Measurements from ENCODE around the gene LDLRAD2.
"Not testable (repeated sequence)": the region's sequence is repeated elsewhere in the genome, so short reads cannot be mapped to it uniquely, and the experiment has no call there.

Gene LDLRAD2

GRCh38 chr1:21825393-21825792 is 13.3 kb downstream of the LDLRAD2 start:
- no peak overlapping the region for H3K27ac ChIP-seq (ENCODE audit: low read depth, low read length)
- H3K4me3 ChIP-seq (ENCODE audit: low read length) = no peak overlapping the region
- WGBS = 91% methylated on average over 6 of the region's 7 CpGs
- H3K4me1 ChIP-seq (ENCODE audit: insufficient read depth, low read length) = no peaks in the 10 kb centered on the region
- peaks cover 55% of the 10 kb centered on the region for H3K36me3 ChIP-seq (ENCODE audit: insufficient read depth, low read length)
- H3K9me3 ChIP-seq (ENCODE audit: insufficient read depth, low read depth, low read length) = no peaks in the 10 kb centered on the region
- no peak overlapping the region for H3K9ac ChIP-seq (ENCODE audit: low read depth, low read length)
- H3K27me3 ChIP-seq (ENCODE audit: insufficient read depth, low read length) = no peaks in the 10 kb centered on the region

GRCh38 chr1:21826694-21827093 is 14.6 kb downstream of the LDLRAD2 start:
- 97% methylated on average over 10 of the region's 10 CpGs for WGBS
- not testable (repeated sequence) for H3K9me3 ChIP-seq (ENCODE audit: insufficient read depth, low read depth, low read length); H3K4me1 ChIP-seq (ENCODE audit: insufficient read depth, low read length); H3K9ac ChIP-seq (ENCODE audit: low read depth, low read length); H3K4me3 ChIP-seq (ENCODE audit: low read length); H3K27me3 ChIP-seq (ENCODE audit: insufficient read depth, low read length); H3K27ac ChIP-seq (ENCODE audit: low read depth, low read length)
- H3K36me3 ChIP-seq (ENCODE audit: insufficient read depth, low read length) = peaks cover 66% of the 10 kb centered on the region

GRCh38 chr1:21827141-21827679 is 15.1 kb downstream of the LDLRAD2 start:
- no peak overlapping the region for H3K27ac ChIP-seq (ENCODE audit: low read depth, low read length)
- 100% methylated on average over 3 of the region's 5 CpGs for WGBS
- peaks cover 67% of the 10 kb centered on the region for H3K36me3 ChIP-seq (ENCODE audit: insufficient read depth, low read length)
- no peaks in the 10 kb centered on the region for H3K9me3 ChIP-seq (ENCODE audit: insufficient read depth, low read depth, low read length)
- H3K4me3 ChIP-seq (ENCODE audit: low read length) = no peak overlapping the region
- H3K4me1 ChIP-seq (ENCODE audit: insufficient read depth, low read length) = no peaks in the 10 kb centered on the region
- H3K27me3 ChIP-seq (ENCODE audit: insufficient read depth, low read length) = no peaks in the 10 kb centered on the region
- no peak overlapping the region for H3K9ac ChIP-seq (ENCODE audit: low read depth, low read length)

GRCh38 chr1:21828075-21828474 is 16.0 kb downstream of the LDLRAD2 start:
- Histone ChIP-seq H3K4me3 (ENCODE audit: low read length) (no peak overlapping the region), H3K9me3 (ENCODE audit: insufficient read depth, low read depth, low read length) (no peaks in the 10 kb centered on the region), H3K4me1 (ENCODE audit: insufficient read depth, low read length) (no peaks in the 10 kb centered on the region), H3K27me3 (ENCODE audit: insufficient read depth, low read length) (no peaks in the 10 kb centered on the region), H3K9ac (ENCODE audit: low read depth, low read length) (no peak overlapping the region), H3K27ac (ENCODE audit: low read depth, low read length) (no peak overlapping the region), H3K36me3 (ENCODE audit: insufficient read depth, low read length) (peaks cover 75% of the 10 kb centered on the region)
- 97% methylated on average over 13 of the region's 13 CpGs for WGBS

- peaks cover 81% of the 10 kb centered on the region for H3K36me3 ChIP-seq (ENCODE audit: insufficient read depth, low read length)
- no peaks in the 10 kb centered on the region for H3K4me1 ChIP-seq (ENCODE audit: insufficient read depth, low read length)
- H3K27me3 ChIP-seq (ENCODE audit: insufficient read depth, low read length) = no peaks in the 10 kb centered on the region
- no peak overlapping the region for H3K27ac ChIP-seq (ENCODE audit: low read depth, low read length)
- no peak overlapping the region for H3K9ac ChIP-seq (ENCODE audit: low read depth, low read length)
- H3K4me3 ChIP-seq (ENCODE audit: low read length) = no peak overlapping the region
- WGBS = 94% methylated on average over 28 of the region's 28 CpGs
- peaks cover under 1% of the 10 kb centered on the region; the same call in 1 of the 2 replicates for H3K9me3 ChIP-seq (ENCODE audit: insufficient read depth, low read depth, low read length)
Observed at GRCh38 chr1:21828506-21829210, 16.6 kb downstream of the LDLRAD2 start.

GRCh38 chr1:21829294-21829693 is 17.2 kb downstream of the LDLRAD2 start:
- Histone ChIP-seq H3K9me3 (ENCODE audit: insufficient read depth, low read depth, low read length) (peaks cover 7% of the 10 kb centered on the region; the same call in 1 of the 2 replicates), H3K27ac (ENCODE audit: low read depth, low read length) (no peak overlapping the region), H3K4me3 (ENCODE audit: low read length) (no peak overlapping the region), H3K4me1 (ENCODE audit: insufficient read depth, low read length) (no peaks in the 10 kb centered on the region), H3K9ac (ENCODE audit: low read depth, low read length) (no peak overlapping the region), H3K36me3 (ENCODE audit: insufficient read depth, low read length) (peaks cover 87% of the 10 kb centered on the region), H3K27me3 (ENCODE audit: insufficient read depth, low read length) (no peaks in the 10 kb centered on the region)
- 92% methylated on average over 17 of the region's 17 CpGs for WGBS

GRCh38 chr1:21830792-21831453 is 18.9 kb downstream of the LDLRAD2 start:
- H3K27ac ChIP-seq (ENCODE audit: low read depth, low read length) = no peak overlapping the region
- H3K36me3 ChIP-seq (ENCODE audit: insufficient read depth, low read length) = peaks cover 92% of the 10 kb centered on the region
- H3K9ac ChIP-seq (ENCODE audit: low read depth, low read length) = no peak overlapping the region
- H3K4me1 ChIP-seq (ENCODE audit: insufficient read depth, low read length) = no peaks in the 10 kb centered on the region
- no peak overlapping the region for H3K4me3 ChIP-seq (ENCODE audit: low read length)
- no peaks in the 10 kb centered on the region for H3K27me3 ChIP-seq (ENCODE audit: insufficient read depth, low read length)
- WGBS = 96% methylated on average over 23 of the region's 23 CpGs
- H3K9me3 ChIP-seq (ENCODE audit: insufficient read depth, low read depth, low read length) = peaks cover 10% of the 10 kb centered on the region; the same call in 1 of the 2 replicates

GRCh38 chr1:21831454-21831970 is 19.4 kb downstream of the LDLRAD2 start:
- H3K27me3 ChIP-seq (ENCODE audit: insufficient read depth, low read length) = no peaks in the 10 kb centered on the region
- H3K36me3 ChIP-seq (ENCODE audit: insufficient read depth, low read length) = peaks cover 91% of the 10 kb centered on the region
- H3K27ac ChIP-seq (ENCODE audit: low read depth, low read length) = no peak overlapping the region
- 95% methylated on average over 14 of the region's 14 CpGs for WGBS
- peaks cover 10% of the 10 kb centered on the region; the same call in 1 of the 2 replicates for H3K9me3 ChIP-seq (ENCODE audit: insufficient read depth, low read depth, low read length)
- H3K4me1 ChIP-seq (ENCODE audit: insufficient read depth, low read length) = no peaks in the 10 kb centered on the region
- no peak overlapping the region for H3K9ac ChIP-seq (ENCODE audit: low read depth, low read length)
- no peak overlapping the region for H3K4me3 ChIP-seq (ENCODE audit: low read length)

GRCh38 chr1:21833392-21833976 is 21.4 kb downstream of the LDLRAD2 start:
- H3K9me3 ChIP-seq (ENCODE audit: insufficient read depth, low read depth, low read length) = peaks cover 10% of the 10 kb centered on the region; the same call in 1 of the 2 replicates
- H3K27me3 ChIP-seq (ENCODE audit: insufficient read depth, low read length) = no peaks in the 10 kb centered on the region
- H3K36me3 ChIP-seq (ENCODE audit: insufficient read depth, low read length) = peaks cover 91% of the 10 kb centered on the region
- H3K4me3 ChIP-seq (ENCODE audit: low read length) = no peak overlapping the region
- no peak overlapping the region for H3K27ac ChIP-seq (ENCODE audit: low read depth, low read length)
- no peaks in the 10 kb centered on the region for H3K4me1 ChIP-seq (ENCODE audit: insufficient read depth, low read length)
- no peak overlapping the region for H3K9ac ChIP-seq (ENCODE audit: low read depth, low read length)
- WGBS = 90% methylated on average over 11 of the region's 11 CpGs

GRCh38 chr1:21834094-21834493 is 22.0 kb downstream of the LDLRAD2 start:
- Histone ChIP-seq H3K27me3 (ENCODE audit: insufficient read depth, low read length) (no peaks in the 10 kb centered on the region), H3K27ac (ENCODE audit: low read depth, low read length) (no peak overlapping the region), H3K36me3 (ENCODE audit: insufficient read depth, low read length) (peaks cover 91% of the 10 kb centered on the region), H3K9me3 (ENCODE audit: insufficient read depth, low read depth, low read length) (peaks cover 10% of the 10 kb centered on the region; the same call in 1 of the 2 replicates), H3K4me3 (ENCODE audit: low read length) (no peak overlapping the region), H3K9ac (ENCODE audit: low read depth, low read length) (no peak overlapping the region), H3K4me1 (ENCODE audit: insufficient read depth, low read length) (no peaks in the 10 kb centered on the region)
- WGBS = 96% methylated on average over 1 of the region's 1 CpG

GRCh38 chr1:21834666-21835065 is 22.6 kb downstream of the LDLRAD2 start:
- Histone ChIP-seq H3K36me3 (ENCODE audit: insufficient read depth, low read length) (peaks cover 91% of the 10 kb centered on the region), H3K9ac (ENCODE audit: low read depth, low read length) (no peak overlapping the region), H3K4me1 (ENCODE audit: insufficient read depth, low read length) (no peaks in the 10 kb centered on the region), H3K27ac (ENCODE audit: low read depth, low read length) (no peak overlapping the region), H3K27me3 (ENCODE audit: insufficient read depth, low read length) (no peaks in the 10 kb centered on the region), H3K4me3 (ENCODE audit: low read length) (no peak overlapping the region), H3K9me3 (ENCODE audit: insufficient read depth, low read depth, low read length) (peaks cover 10% of the 10 kb centered on the region; the same call in 1 of the 2 replicates)
- 92% methylated on average over 16 of the region's 16 CpGs for WGBS
